ENCODE data around the gene RTRAF.

- no peak for TF ChIP-seq POLR2A (IDR thresholded peaks at IDR 0.05)
- no peak for TF ChIP-seq CTCF (IDR thresholded peaks at IDR 0.05)
Measured at GRCh38 chr14:52054678-52055077, 65.3 kb downstream of the RTRAF start.

All from testis (tissue), 2 donors.